ENCODE results near the gene MPPED1.

MPPED1 gene

DNA sequence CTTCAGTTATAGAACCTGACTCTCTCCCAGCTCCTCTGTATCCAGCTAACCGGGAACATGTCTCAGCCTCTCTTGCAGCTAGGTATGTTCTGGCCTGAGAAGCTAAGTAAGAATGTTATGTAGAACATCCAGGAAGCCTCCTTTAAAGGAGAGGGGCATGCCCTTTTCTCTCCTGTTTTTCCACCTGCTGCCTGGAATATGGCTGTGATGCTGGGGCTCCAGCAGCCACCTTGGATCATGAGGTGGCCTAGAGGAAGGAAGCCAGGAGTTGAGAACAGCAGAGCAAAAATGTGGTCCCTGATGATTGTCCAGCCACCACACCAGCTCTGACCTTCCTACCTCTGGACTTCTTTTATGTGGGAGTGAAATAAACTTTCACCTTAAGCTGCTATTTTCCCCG lies 117.6 kb downstream of the MPPED1 start:
- DNase-seq = no peak

DNA sequence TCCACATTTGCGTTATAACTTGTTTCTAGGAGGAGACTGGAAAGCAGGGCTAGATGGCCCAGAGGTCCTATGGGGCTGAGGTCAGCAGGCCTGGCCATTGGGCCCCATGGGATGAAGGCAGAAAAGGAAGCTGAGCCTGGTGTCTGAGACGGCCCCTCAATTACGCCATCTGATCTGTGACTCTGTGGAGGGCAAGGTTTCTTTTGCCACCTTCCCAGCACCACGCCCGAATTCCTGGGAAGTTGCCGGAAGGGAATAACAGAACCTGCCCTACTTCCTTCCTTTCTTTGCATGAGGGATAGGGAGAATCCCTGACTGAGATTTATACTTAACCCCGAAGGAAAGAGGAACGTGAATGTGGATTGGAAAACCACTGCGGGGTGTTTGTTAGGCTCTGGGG lies 118.1 kb downstream of the MPPED1 start:
- no peak for DNase-seq

DNA sequence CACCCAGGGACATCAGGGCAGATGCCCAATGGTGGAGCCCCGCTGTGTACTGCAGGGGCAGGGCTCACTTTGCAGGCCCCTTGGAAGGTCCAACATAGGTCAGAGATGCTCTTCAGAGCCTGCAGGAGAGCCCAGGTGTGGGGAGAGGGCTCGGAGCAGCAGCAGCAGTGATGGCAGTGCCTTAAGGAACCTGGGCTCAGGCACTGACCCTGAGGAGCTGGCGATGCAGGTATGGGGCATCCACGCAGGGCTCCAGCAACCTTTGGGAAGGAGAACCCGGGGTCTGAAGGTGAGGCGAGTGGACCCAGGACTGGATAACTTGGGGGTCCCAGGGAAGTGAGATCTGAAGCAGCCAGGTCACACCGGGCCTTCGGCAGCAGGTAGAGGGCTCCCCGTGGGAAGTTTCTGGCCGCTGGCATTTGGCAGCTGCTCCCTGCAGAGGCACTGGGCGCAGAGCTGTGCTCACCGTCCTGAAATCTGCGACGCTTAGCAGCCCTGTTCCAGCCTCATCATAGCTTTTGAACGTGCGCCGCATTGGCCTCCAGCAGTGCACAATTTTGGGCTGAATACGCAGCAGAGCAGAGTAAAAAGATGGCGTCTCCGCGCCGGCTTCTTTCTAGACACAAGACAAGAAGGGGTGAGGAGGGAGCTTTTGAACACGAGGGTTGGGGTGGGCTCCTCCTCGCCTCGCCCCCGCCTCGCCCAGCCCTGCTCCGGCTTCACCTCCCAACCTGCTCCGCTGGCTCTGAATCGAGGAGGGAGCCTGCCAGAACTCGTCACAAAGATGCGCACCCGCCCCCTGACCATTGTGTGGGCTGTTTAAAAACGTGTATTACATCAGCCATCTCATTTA lies 118.8 kb downstream of the MPPED1 start:
- DNase-seq = no peak

DNA sequence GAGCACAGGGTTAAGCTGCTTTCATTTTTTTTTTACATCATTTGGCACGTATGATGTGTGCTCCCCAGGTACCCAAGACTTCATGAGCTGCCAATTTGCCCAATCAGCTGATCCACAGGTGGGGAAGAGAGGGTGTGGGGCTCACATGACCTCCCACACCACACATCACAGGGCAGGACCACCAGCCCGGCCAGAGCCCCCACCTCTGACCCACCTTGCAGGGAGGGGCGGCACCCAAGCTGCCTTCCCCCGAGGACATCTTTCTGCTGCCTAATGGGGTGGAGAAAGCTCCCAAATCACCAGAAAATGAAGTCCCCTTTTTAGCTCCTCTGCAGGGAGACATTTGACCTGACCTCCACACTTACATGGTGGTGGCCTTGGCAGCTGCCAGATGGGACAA lies 119.8 kb downstream of the MPPED1 start:
- no peak for DNase-seq

DNA sequence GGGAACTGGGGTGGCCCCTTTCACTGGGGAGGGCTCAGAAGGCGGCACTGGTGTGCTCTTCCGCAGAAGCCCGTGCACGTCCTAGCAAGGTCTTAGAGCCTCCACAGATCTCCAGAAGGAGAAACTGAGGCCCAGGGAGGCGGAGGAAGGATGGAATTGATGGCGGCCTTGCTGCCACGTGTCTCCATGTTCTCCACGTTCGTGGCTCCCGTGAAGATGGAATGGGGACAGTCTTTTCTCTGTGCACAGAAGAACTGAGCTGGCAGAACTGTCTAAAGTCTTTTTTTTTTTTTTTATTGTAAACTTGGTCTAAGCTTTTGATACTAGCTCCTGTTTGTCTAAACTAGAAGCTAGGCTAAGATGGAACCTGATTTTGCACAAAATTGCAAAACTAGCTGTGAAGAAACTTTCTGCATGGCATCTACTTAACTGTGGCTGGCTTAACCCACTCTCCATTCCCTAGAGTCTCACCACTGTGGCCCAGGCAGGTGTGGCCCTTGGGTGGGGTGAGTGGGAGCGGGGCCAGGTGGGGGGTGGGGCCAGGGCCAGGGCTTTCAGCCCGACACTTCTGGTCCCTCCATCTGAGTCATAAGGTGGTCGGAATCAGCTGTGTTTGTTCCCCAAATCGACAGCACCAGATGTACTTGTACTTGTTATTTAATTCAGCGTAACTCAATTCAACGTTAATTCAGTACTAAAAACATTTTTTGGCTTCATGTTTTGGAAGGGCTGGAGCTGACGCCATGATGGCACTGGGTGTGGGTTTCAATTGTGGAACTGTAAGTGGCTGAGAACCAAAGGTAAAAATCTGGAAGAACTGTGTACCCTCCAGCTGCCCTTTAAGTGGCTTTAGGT lies 120.7 kb downstream of the MPPED1 start:
- no peak for DNase-seq

DNA sequence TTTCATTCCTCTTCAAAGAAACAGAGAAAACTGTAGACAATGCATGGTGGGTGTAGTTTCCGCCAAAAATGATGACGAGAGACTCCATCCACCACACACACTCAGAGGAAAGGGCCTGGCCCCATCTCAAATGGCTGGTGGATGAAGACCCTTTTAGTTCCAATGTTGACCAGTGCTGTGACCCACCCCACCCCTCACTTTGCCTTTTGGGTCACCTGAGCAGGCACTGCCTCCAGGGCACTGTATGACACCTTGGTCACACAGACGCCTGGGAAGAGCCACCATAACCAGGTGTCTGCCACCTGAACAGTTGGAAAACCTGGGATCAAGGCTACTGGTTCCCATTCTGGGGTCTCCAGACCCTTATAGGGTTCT lies 121.3 kb downstream of the MPPED1 start:
- DNase-seq = no peak

DNA sequence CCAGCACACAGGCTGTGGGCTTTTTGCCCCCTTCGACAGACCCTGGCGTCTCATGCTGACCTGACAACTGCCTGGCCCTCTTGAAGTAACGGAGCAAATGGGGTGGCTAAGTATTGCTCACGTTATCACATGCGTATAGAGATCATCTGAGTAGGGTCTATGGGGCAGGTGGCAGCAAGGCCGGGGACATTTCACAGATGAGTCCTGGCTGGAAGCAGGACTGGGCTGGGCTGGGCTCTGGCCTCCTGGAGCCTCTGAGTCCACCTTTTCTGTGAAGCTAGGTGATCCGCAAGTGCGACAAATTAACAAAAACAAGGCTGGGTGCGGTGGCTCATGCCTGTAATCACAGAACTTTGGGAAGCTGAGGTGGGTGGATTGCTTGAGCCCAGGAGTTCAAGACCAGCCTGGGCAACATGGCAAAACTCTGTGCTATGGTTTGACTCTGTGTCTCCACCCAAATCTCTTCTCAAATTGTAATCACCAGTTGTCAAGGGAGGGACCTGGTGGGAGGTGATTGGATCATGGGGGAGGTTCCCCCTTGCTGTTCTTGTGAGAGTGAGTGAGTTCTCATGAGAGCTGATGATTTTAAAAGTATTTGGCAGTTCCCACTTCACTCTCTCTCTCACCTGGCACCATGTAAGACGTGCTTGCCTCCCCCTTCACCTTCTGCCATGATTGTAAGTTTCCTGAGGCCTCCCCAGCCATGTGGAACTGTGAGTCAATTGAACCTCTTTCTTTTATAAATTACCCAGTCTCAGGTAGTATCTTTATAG lies 122.0 kb downstream of the MPPED1 start:
- no peak for DNase-seq

DNA sequence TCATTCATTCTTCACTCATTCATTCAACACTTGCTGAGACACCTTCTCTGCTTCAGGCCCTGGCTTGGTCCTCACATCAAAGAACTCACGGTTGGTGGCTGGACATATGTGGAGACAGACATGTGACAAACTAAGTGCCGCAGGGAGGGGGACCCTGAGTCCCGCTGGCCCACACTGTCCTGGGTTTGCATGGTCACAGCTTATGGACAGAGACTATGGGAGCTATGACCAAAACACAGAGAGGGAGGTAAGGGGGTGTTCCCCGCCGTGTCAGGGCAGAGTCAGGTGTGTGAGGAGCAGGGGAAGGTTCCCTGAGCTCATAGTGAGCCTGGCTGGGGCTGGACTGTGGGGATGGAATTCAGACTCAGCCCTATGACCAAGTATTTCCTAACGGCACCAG lies 123.1 kb downstream of the MPPED1 start:
- DNase-seq = no peak

DNA sequence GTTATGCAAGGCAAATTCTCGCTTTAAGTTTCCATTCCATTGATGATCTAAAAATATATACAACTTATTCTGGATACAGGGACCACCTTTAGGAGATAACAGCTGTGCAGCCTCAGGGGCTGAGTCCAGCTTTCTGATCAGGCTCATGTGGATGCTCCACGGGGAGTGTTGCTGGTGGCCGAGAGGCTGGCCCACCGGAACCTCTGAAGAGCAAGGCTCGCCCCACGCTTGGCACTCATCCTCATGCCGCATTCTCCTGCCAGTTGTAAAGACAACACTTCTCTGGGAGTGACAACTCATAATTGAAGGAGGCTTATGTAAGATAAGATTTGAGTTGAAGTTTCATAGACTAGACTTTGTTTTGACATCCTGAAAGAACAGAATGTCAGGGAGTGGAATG lies 123.5 kb downstream of the MPPED1 start:
- DNase-seq = no peak

DNA sequence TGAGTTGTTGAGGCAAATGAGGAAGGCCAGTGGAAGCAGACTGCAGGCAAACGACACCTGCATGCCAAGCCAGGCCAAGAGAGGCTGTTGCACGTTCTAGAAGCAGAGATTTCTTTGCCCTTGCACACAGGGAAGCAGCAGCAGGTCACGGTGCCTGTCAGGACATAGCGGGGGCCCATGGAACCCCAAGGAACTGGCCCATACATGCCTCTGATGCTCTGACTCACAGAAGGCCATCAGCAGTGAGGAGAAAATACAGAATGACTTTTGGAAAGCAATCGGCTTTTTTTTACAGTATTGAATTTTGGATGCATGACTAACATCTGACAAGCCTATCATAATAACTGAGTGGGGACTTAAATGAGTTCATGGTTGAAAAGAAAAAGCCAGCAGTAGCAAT lies 123.9 kb downstream of the MPPED1 start:
- DNase-seq = no peak

DNA sequence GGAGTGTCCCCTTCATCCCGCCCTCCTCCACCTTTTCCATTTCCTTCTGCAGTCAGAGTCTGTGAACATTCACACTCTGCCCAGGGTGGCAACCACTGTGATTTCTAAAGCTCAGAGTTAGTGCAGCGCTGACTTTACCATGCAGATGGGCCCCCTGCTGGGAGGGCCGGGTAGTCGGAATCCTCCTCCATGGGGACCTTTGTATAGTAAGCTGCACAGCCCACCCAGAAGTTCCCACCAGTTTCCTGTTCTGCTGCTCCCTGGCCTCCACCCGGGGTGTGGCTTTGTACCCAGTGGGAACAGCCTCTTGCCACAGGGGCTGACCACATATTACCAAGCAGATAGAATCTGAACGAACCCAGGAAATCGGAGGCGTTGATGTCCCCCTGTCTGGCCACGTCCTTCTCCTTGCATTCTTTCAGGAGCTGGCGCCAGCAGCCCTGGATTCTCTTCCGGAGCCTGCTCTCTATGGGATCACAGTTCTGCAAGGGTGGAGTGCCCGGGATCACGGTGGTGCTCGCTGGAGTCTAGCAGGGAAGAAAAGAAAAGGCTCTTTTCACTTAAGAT lies 125.3 kb downstream of the MPPED1 start:
- peak in 2 of 4 experiments; percentile 5 to 6 for DNase-seq

DNA sequence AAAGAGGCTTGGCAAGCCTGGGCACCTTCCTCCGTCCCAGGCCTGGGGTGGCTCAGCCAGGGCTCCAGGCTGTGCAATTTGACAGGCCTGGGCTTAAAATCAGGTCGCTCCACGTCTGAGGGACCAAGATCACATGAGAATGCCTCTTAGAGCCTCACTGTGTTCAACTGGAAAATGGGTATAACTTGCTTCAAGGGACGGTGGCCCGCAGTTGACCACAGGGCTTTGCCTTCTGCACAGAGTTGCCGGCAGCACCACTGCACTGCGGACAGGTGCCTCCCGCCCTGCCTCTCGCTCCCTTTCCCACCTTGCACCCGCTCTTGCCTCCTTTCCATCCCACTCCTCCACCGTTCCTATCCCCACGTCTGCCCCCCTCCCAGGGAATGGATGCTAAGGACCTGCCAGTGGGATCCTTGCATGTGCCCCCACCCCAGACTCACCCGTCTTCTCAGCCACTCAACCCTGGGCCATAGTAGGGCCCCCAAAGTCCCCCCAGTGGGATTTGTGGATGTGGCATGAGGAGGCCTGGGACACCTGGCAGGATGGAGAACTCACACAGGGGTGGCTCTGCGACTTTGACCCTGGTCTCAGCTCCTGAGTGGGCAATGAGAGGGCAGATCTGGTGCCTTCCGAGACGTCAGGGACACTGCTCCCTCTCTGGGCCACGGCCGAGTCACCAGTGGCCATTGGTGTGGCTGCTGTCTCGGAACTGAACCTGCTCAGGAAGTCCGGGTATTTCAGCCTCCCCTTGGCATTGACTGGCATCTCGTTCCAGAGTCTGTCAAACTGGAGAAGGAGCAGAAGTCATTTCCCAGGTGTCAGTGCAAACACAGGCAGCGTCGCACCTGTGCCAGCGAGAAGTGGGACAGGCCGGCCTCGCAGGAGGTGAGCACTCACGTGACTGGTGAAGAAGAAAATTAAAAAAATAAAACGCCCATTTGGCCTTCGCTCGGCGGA lies 128.0 kb downstream of the MPPED1 start:
- DNase-seq = no peak

DNA sequence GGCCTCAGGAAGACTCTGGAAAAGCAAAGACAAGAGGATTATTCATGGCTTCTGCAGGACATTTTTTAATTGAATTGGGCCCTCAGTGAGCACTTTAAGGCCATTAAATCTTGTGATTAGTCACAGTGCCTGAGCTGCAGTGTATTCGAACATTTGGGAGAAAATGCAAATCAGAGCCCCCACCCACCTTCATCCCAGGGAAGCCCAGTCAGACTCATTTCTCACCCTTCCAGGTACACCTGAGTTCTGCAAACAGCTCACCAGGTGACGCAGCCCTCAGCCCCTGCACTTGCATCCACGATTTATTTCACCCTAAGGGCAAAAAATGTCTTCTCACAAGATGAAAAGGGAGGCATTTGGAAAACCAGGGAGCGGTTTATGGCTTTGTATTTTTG lies 128.7 kb downstream of the MPPED1 start:
- DNase-seq = no peak

DNA sequence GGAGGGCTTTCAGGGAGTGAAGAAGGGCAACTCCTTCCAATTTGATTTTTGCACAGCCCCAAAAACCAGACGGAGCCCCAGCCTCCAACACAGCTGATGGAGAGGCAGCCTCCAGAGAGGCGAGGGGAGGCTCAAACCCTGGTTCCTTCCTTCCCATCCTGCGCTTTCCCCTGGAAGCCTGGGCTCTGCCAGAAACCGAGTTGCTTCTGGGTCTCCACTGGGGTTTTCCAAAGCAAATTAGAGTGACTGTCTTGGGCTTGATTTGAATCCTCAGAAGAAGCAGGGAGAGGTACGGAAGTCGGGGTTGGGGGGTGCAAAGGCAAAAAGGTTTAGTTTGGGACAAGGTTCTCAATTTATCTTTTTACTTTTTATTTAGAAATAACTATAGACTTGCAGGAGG lies 129.2 kb downstream of the MPPED1 start:
- no peak for DNase-seq

DNA sequence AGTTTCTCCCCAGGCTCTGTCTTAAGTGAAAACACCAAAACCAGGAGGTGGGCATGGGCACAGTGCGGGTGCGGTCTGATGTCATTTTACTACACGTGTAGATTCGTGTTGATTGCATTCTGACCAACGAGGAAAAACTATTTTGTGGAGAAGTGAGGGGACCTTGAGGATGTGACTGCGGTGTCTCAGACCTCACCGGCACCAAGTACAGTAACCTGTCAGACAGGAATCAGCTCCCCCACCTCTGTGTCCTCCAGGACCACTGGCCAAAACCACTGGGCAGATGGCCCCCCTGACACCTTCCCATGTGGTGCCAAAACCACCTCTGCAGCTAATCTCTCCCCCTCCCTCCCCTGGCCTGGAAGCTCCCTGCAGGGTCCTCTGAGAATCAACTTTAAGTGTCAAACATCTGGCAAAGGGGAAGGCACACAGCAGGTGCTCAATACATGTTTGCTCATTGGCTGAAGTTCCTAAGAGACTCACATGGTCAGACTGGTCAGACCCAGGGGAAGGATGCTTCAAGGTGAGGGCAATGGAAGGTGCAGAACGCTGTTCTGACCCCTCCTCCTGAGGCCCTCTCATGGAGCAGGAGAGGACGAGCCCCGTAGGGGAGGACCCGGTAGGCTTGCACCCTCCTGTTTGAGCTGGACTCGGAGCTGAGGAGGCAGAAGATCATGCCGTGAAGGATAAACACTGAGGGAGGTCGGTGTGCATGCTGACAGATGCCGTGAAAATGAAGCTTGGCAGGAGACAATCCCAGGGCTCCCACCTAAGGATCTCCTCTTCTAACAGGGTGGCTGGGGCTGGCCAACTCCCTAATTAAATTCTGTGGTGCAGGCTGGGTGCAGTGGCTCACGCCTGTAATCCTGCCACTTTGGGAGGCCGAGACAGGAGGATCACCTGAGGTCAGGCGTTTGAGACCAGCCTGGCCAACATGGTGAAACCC lies 129.9 kb downstream of the MPPED1 start:
- no peak for DNase-seq

DNA sequence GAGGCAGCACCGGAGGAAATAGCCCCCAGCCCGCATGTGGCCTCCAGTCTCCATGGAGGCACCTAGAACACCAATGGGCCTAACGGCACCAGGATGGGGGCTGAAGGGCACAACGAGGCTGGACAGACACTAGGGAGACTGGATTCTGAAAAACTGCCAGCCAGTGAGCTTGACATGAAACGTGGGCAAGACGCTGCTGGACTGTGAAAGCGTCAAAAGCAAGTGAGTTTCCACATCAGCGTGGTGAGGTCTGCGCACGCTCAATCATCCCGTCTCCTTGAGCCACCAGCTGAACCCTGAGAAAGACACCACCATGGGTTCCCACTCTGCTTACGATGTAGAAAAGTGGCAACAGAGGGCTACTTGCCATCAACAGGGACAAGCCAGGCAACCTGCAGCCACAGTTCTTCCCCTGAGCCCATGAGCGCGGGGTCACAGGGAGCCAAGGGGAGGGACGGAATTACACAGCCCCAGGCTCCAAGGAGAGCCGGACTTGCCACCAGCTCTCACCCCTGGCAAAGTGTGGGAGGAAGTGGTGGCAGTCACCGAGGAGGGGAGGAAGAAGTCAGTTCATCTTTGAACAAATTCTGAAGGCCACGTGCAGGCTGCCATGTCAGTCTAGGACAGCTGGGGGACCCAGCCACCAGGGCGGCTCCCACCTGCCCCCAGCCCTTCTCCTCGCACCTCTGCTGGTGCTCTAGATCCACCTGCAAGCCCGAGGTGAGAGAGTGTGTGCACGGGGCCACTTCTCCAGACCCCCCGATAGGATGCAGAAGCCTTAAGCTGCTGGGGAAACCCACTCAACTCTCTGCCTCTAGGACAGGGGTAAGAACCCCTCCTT lies 131.1 kb downstream of the MPPED1 start:
- no peak for DNase-seq

DNA sequence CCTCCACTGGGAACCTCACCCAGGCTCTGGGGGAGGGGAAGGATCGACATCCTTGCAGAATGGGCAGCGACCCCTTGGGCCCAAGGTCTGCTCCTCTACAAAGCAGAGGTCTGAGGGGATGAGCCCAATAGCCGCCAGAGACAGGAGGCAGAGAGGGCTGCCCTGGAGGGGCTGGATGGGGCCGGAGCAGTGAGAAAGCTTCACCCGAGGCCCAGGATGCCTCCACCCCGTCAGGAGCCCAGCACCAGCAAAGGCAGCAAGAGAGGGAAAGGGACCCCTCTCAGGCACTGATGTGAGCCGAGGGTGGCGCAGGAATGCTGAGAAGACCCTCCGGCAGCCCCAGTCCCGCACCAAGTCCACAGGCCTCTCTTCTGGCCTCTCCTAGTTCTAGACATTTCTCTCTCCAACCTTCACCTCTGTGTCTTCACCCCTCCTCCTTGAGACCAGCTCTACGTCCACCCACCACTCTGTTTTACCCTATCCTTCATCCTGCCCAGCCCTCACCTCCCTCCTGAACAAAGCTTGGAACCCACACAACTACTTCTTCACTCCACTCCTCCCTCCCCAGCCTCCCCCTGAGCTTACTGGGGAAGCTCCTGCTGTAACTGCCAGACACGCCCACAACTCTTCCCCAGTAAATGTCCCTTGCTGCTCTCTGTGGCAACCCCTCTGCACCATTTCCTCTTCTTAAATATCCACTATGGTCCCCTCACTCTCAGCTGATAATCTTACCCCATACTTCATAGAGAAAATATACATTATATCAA lies 131.9 kb downstream of the MPPED1 start:
- peak in 3 of 4 experiments; percentile 7 to 63 (median 42) for DNase-seq

DNA sequence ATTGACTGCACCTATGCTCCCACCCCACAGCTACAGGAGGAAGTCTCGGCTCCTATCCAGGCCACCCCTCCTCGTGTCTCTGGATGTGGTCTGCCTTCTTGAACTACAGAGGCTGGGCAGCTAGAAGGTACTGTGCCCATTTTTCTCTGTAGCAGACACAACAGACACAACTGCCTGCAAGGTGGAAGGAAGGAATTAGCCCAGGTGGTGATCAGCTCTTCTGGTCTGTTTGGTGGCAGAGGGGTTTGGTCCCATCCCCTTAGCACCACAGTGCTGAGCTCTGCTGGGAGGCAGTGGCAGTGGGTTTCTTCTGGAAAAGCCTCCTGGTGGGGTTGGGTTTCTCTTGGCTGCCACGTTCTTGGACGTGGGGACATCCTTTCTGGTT lies 132.5 kb downstream of the MPPED1 start:
- no peak for DNase-seq

DNA sequence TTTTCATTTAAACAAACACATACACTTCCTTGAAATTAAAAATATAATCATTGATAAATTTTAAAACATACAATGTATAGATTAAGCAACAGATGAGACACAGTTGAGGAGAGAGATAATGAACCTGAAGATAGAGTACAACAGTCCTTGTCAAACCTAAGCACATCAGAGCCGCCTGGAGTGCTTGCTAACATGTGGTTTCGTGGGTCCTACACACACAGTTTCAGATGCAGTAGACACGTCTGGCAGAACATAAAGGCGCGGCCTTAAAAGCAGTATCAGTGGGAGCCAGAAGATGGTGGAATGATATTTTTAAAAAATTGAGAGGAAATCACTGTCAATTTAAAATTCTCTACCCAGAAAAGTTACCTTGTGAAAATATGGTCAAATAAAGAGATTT lies 134.4 kb downstream of the MPPED1 start:
- no peak for DNase-seq
